ENCODE measurements around the gene GTPBP3. TPM values are rescaled to one million over a fixed set of nuclear protein-coding genes. Genes with fewer than 3 reads are reported as not detected.

GTPBP3 gene
- total and polyA plus RNA-seq, 10 donors = 13.0 to 44.1 (median 24.6) TPM

DNA sequence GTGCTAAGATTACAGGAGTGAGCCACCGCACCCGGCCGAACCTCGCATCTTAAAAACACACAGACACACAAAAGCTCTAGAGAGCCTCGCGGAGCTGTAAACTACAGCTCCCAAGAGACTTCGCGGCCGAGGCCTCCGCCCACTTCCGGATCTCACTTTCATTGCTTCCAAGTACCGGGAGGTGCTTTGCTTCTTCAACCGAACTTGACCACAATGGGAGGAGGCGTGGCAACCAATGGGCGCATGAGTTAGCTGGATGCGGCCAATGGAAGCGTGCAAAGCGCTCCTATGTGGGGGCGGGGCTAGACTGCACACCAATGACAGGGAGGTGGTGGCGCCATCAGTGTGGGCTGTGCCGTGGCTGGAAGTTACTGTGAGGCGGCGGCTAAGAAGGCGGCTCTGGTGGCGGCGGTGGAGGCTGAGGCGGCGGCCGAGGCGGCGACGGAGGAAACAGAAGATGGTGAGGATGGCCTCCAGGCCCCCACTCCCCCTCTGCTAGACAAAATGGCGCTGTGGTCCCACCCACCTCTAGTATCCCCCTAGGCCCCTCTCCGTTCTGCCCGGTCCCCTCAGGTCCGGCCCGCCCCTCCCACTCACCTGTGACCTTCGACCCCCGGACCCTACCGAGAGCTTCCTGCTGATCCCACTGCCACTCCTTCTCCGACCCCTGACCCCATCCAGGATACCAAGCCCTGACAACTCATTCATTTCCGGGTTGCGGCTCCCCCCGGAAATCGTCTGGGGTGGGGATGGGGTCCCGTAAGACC is 28.0 kb upstream of the GTPBP3 start, which contains the start of gene DDA1:
Gene DDA1, plus strand, starts transcription at position 366 of the 767 bp plus-strand sequence. Its CDS starts 92 bp downstream, at position 458.
- WGBS, 5 donors = 0 to 1% (median 1%) methylated on average over 38 to 46 of the region's 46 CpGs
- Histone ChIP-seq H3K27ac (peak within 1 kb of the TSS; percentile 45 to 92 (median 82)), H3K9me3 (no peaks in the 10 kb centered on the region), H3K27me3 (replicated peaks in 1 of 7) (no peaks in the 10 kb centered on the region), H3K4me3 (peak within 1 kb of the TSS; percentile 69 to 99 (median 88)), H3K36me3 (peaks cover 0 to 34% (median 7%) of the 10 kb centered on the region in 6 donors), H3K4me1 (peaks cover 26 to 81% (median 55%) of the 10 kb centered on the region in 6 donors)
- peak; percentile 100 for DNase-seq
- TF ChIP-seq, protein P1, sequence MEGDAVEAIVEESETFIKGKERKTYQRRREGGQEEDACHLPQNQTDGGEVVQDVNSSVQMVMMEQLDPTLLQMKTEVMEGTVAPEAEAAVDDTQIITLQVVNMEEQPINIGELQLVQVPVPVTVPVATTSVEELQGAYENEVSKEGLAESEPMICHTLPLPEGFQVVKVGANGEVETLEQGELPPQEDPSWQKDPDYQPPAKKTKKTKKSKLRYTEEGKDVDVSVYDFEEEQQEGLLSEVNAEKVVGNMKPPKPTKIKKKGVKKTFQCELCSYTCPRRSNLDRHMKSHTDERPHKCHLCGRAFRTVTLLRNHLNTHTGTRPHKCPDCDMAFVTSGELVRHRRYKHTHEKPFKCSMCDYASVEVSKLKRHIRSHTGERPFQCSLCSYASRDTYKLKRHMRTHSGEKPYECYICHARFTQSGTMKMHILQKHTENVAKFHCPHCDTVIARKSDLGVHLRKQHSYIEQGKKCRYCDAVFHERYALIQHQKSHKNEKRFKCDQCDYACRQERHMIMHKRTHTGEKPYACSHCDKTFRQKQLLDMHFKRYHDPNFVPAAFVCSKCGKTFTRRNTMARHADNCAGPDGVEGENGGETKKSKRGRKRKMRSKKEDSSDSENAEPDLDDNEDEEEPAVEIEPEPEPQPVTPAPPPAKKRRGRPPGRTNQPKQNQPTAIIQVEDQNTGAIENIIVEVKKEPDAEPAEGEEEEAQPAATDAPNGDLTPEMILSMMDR (IDR thresholded peaks at IDR 0.05 in 8 of 11, conservative IDR thresholded peaks at IDR 0.05 in 3 of 11) = peak in 3 of 11 experiments; percentile 27 to 46 (median 41)
- TF ChIP-seq POLR2AphosphoS5 (IDR thresholded peaks at IDR 0.05) (peak; percentile 87 to 89 (median 87)), POLR2A (IDR thresholded peaks at IDR 0.05) (peak in 1 of 3 donors; percentile 27)
- intact Hi-C loops (cut with DNase I; ENCODE audit: low total_unique reads) = no loop called here

DNA sequence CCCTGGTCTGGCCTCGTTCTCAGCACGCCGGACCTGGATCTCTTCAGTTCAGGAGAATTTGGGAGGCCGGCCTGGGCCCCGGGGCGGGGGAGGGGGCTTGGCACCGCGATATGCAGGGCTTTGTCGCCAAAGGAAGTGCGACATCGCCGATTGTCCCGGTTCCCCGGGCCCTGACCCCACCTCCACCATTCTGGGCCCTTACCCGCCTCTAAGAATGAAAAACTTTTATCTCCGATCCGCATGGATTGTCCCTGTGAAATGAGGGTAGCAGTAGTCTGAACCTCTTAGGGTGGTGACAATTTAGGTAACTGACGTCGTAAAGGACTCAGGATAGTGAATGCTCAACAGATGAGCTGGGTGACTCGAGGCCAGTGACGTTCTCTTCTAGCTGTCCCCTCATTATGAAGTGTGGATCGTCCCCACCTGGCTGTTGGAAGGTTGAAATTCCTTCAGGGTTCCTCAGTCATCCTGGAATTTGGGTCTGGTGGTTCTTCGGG is 27.3 kb upstream of the GTPBP3 start:
- H3K27ac ChIP-seq = peak overlapping the region; percentile 45 to 92 (median 82)
- H3K4me3 ChIP-seq = peak overlapping the region; percentile 69 to 99 (median 88)
- TF ChIP-seq, protein P1 (IDR thresholded peaks at IDR 0.05 in 8 of 11, conservative IDR thresholded peaks at IDR 0.05 in 3 of 11) = no peak
- no peak for TF ChIP-seq POLR2AphosphoS5 (IDR thresholded peaks at IDR 0.05)
- TF ChIP-seq POLR2A (IDR thresholded peaks at IDR 0.05) = no peak
- peaks cover 21 to 75% (median 49%) of the 10 kb centered on the region in 6 donors for H3K4me1 ChIP-seq
- no peak for DNase-seq
- WGBS, 5 donors = 6 to 9% (median 9%) methylated on average over 22 to 23 of the region's 23 CpGs
- H3K36me3 ChIP-seq = peaks cover 0 to 40% (median 12%) of the 10 kb centered on the region in 6 donors
- H3K27me3 ChIP-seq (replicated peaks in 1 of 7) = no peaks in the 10 kb centered on the region
- intact Hi-C loops (cut with DNase I; ENCODE audit: low total_unique reads) = no loop called here
- no peaks in the 10 kb centered on the region for H3K9me3 ChIP-seq

DNA sequence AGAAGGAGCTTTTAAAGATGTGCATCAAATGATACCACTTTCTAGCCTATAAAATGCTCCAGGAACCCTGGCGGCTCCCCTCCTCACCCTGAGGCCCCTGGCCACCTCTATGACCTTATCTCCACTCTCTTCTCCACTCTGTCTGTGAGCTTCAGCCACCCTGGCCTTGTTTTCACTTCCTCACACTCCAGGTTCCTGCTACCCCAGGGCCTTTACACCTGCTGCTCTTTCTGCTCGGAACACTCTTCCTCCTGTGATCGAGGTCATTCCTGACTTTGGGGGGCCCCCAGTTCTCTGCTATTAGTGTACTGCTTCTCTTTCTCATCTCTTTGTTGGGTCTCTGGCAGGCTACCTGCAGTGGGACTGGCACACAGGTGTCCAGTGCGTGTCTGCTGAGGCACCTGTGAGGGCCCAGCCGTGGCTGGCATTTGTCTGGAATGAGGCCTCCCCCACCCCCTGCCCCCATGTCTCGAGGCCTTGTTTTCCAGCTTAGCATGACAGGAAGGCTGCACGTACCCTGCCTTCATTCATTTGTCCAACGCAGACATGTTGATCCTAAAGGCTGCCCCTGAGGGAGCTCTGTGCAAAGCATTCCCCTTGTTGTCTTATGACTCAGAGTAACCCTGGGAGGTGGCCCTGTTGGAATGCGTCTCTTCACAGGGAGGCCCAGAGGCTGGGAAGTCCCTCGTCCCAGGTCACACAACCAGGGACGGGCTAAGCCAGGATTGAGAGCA is 25.7 kb upstream of the GTPBP3 start:
- Histone ChIP-seq H3K4me3 (no peak overlapping the region), H3K9me3 (no peaks in the 10 kb centered on the region), H3K36me3 (peaks cover 0 to 56% (median 25%) of the 10 kb centered on the region in 6 donors), H3K27me3 (replicated peaks in 1 of 7) (no peaks in the 10 kb centered on the region), H3K4me1 (peaks cover 14 to 61% (median 37%) of the 10 kb centered on the region in 6 donors), H3K27ac (no peak overlapping the region)
- WGBS, 5 donors = 77 to 92% (median 85%) methylated on average over 10 to 11 of the region's 11 CpGs
- intact Hi-C loops (cut with DNase I; ENCODE audit: low total_unique reads) = no loop called here
- DNase-seq = no peak
- TF ChIP-seq POLR2AphosphoS5 (IDR thresholded peaks at IDR 0.05) = no peak
- TF ChIP-seq, protein P1 (IDR thresholded peaks at IDR 0.05 in 8 of 11, conservative IDR thresholded peaks at IDR 0.05 in 3 of 11) = no peak
- TF ChIP-seq POLR2A (IDR thresholded peaks at IDR 0.05) = no peak

All from spleen (tissue), 11 donors.